Loucy (cell line): ENCODE data around the gene SRM.
"Not testable (repeated sequence)": the region's sequence is repeated elsewhere in the genome, so short reads cannot be mapped to it uniquely, and the experiment has no call there.

Experiments
- H2AFZ ChIP-seq: fragments of 200-600 bp; sonication (generic); 2 replicates; pipeline ENCODE4 v1.6.0; 2016; ENCODE audit warnings: antibody characterized with exemption, mild to moderate bottlenecking, low read length, moderate library complexity
- H3F3A ChIP-seq: fragments of 200-600 bp; 2 replicates; pipeline ENCODE4 v1.6.0; 2016; ENCODE audit warnings: antibody characterized with exemption, low read depth, mild to moderate bottlenecking
- H3K27me3 ChIP-seq: fragments of 200-600 bp; sonication (generic); 2 replicates; pipeline ENCODE4 v1.6.1; 2014; ENCODE audit warnings: low read length, mild to moderate bottlenecking; ENCODE audit not compliant: insufficient read depth, poor library complexity, severe bottlenecking
- H3K36me3 ChIP-seq: fragments of 200-600 bp; sonication (generic); 2 replicates; pipeline ENCODE4 v1.6.1; 2016; ENCODE audit warnings: low read length; ENCODE audit not compliant: insufficient read depth
- H3K4me1 ChIP-seq: fragments of 200-600 bp; sonication (generic); 2 replicates; pipeline ENCODE4 v1.5.1; 2014; ENCODE audit warnings: low read length, mild to moderate bottlenecking; ENCODE audit not compliant: insufficient read depth, poor library complexity, severe bottlenecking
- H3K4me2 ChIP-seq: fragments of 200-600 bp; sonication (generic); 2 replicates; pipeline ENCODE4 v1.6.0; 2014; ENCODE audit warnings: antibody characterized with exemption, low read length, low read depth, mild to moderate bottlenecking; ENCODE audit not compliant: poor library complexity, severe bottlenecking
- H3K4me3 ChIP-seq: fragments of 200-600 bp; sonication (generic); 2 replicates; pipeline ENCODE4 v1.5.1; 2014; ENCODE audit warnings: low read length, mild to moderate bottlenecking, mixed read lengths; ENCODE audit not compliant: poor library complexity, severe bottlenecking
- H3K79me2 ChIP-seq: fragments of 200-600 bp; sonication (generic); 2 replicates; pipeline ENCODE4 v1.6.1; 2014; ENCODE audit warnings: low read length; ENCODE audit not compliant: insufficient read depth
- H3K9ac ChIP-seq: fragments of 200-600 bp; sonication (generic); 2 replicates; pipeline ENCODE4 v1.6.0; 2014; ENCODE audit warnings: mild to moderate bottlenecking, low read depth, low read length, moderate library complexity; ENCODE audit not compliant: poor library complexity, severe bottlenecking
- H3K9me2 ChIP-seq: fragments of 200-600 bp; sonication (generic); replicated peaks from 2 replicates; pipeline ENCODE4 v1.6.1; 2016; ENCODE audit warnings: low read depth, low read length, mixed read lengths
- H3K9me3 ChIP-seq: fragments of 200-600 bp; sonication (generic); 2 replicates; pipeline ENCODE4 v1.6.1; 2014; ENCODE audit warnings: mild to moderate bottlenecking, antibody characterized with exemption, low read length, low read depth; ENCODE audit not compliant: insufficient read depth
- H4K20me1 ChIP-seq: fragments of 200-600 bp; sonication (generic); 2 replicates; pipeline ENCODE4 v1.6.0; 2014; ENCODE audit warnings: antibody characterized with exemption, low read length, mild to moderate bottlenecking; ENCODE audit not compliant: insufficient read depth, poor library complexity, severe bottlenecking
- EZH2phosphoT487 ChIP-seq: fragments of 200-600 bp; IDR thresholded peaks from 2 replicates; pipeline ENCODE4 v1.6.1; 2018; ENCODE audit warnings: antibody characterized with exemption, mild to moderate bottlenecking, moderate library complexity, borderline replicate concordance
- TF ChIP-seq, protein P1 (sequence below): fragments of 200-600 bp; sonication (generic); conservative IDR thresholded peaks from 2 replicates; pipeline ENCODE4 v1.5.1; 2014; ENCODE audit warnings: mild to moderate bottlenecking, antibody characterized with exemption, low read length

The SRM gene

GRCh38 chr1:11105586-11105985 is 45.8 kb upstream of the SRM start:
- H2AFZ ChIP-seq: no peak overlapping the region
- no peaks in the 10 kb centered on the region for H3K27me3 ChIP-seq
- H3K9me2 ChIP-seq: no peaks in the 10 kb centered on the region
- H3K9ac ChIP-seq: no peak overlapping the region
- no peaks in the 10 kb centered on the region for H3K4me1 ChIP-seq
- H3K36me3 ChIP-seq: peaks cover 36% of the 10 kb centered on the region; the same call in 1 of the 2 replicates
- H3K4me3 ChIP-seq: no peak overlapping the region
- no peaks in the 10 kb centered on the region for H4K20me1 ChIP-seq
- no peaks in the 10 kb centered on the region for H3F3A ChIP-seq
- TF ChIP-seq EZH2phosphoT487: no peak
- TF ChIP-seq, protein P1, sequence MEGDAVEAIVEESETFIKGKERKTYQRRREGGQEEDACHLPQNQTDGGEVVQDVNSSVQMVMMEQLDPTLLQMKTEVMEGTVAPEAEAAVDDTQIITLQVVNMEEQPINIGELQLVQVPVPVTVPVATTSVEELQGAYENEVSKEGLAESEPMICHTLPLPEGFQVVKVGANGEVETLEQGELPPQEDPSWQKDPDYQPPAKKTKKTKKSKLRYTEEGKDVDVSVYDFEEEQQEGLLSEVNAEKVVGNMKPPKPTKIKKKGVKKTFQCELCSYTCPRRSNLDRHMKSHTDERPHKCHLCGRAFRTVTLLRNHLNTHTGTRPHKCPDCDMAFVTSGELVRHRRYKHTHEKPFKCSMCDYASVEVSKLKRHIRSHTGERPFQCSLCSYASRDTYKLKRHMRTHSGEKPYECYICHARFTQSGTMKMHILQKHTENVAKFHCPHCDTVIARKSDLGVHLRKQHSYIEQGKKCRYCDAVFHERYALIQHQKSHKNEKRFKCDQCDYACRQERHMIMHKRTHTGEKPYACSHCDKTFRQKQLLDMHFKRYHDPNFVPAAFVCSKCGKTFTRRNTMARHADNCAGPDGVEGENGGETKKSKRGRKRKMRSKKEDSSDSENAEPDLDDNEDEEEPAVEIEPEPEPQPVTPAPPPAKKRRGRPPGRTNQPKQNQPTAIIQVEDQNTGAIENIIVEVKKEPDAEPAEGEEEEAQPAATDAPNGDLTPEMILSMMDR: no peak
- no peaks in the 10 kb centered on the region for H3K79me2 ChIP-seq
- no peak overlapping the region for H3K4me2 ChIP-seq
- H3K9me3 ChIP-seq: no peaks in the 10 kb centered on the region

- H3K9me2 ChIP-seq: no peaks in the 10 kb centered on the region
- H3K79me2 ChIP-seq: peaks cover 30% of the 10 kb centered on the region
- H4K20me1 ChIP-seq: peaks cover 18% of the 10 kb centered on the region
- no peak overlapping the region for H3K9ac ChIP-seq
- no peak for TF ChIP-seq EZH2phosphoT487
- TF ChIP-seq, protein P1: no peak
- no peak overlapping the region for H3K4me2 ChIP-seq
- H3K9me3 ChIP-seq: no peaks in the 10 kb centered on the region
- H3K36me3 ChIP-seq: peaks cover 8% of the 10 kb centered on the region; the same call in 1 of the 2 replicates
- peaks cover 13% of the 10 kb centered on the region for H3K4me1 ChIP-seq
- H3K4me3 ChIP-seq: no peak overlapping the region
- no peak overlapping the region for H2AFZ ChIP-seq
- H3F3A ChIP-seq: no peaks in the 10 kb centered on the region
- H3K27me3 ChIP-seq: no peaks in the 10 kb centered on the region
Measured at GRCh38 chr1:11101347-11101746, 41.5 kb upstream of the SRM start.

- H2AFZ ChIP-seq, H3K9ac ChIP-seq, H3K9me2 ChIP-seq, H3F3A ChIP-seq, H3K9me3 ChIP-seq, H3K4me2 ChIP-seq, H3K4me3 ChIP-seq, H3K36me3 ChIP-seq, H3K27me3 ChIP-seq: not testable (repeated sequence)
- Histone ChIP-seq H4K20me1 (peaks cover 18% of the 10 kb centered on the region), H3K79me2 (peaks cover 30% of the 10 kb centered on the region), H3K4me1 (peaks cover 13% of the 10 kb centered on the region)
Measured at GRCh38 chr1:11100806-11101205, 41.0 kb upstream of the SRM start.

DNA sequence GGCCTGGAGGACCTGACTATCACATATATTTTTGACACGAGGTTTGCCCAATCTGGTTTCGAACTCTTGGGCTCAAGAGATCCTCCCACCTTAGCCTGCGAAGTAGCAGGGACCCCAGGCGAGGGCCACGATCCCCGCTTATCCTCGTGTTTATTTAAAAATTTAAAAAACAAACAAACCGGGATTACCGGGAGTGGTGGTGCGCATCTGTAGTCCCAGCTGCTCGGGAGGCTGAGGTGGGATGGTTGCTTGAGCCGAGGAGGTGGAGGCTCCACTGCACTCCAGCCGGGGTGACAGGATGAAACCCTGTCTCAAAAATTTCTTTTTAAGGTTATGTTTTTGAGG is 40.3 kb upstream of the SRM start:
- Histone ChIP-seq H3K9me3 (no peaks in the 10 kb centered on the region), H3K9me2 (no peaks in the 10 kb centered on the region), H3K36me3 (peaks cover 7% of the 10 kb centered on the region; the same call in 1 of the 2 replicates), H3K9ac (peak overlapping the region; percentile 93), H2AFZ (peak overlapping the region; percentile 87), H4K20me1 (peaks cover 18% of the 10 kb centered on the region), H3K79me2 (peaks cover 30% of the 10 kb centered on the region), H3K4me3 (peak overlapping the region; percentile 100), H3K27me3 (no peaks in the 10 kb centered on the region), H3F3A (no peaks in the 10 kb centered on the region), H3K4me1 (peaks cover 13% of the 10 kb centered on the region), H3K4me2 (peak overlapping the region; percentile 98)
- TF ChIP-seq EZH2phosphoT487: no peak
- TF ChIP-seq, protein P1: no peak
